WERI-Rb-1 (cell line): ENCODE data around the gene RB1.

Experiments used
- DNase-seq: peaks from one replicate; pipeline ENCODE4 v3.0.0-alpha.2; 2020
- H3K27ac ChIP-seq: fragments of 250-450 bp; sonication (Bioruptor Pico); 2 replicates; pipeline ENCODE4 v1.5.1; 2020; ENCODE audit warnings: mild to moderate bottlenecking, moderate library complexity
- H3K27me3 ChIP-seq: fragments of 250-450 bp; sonication (Bioruptor Pico); 2 replicates; pipeline ENCODE4 v1.5.1; 2021; ENCODE audit warnings: mild to moderate bottlenecking, low read depth, moderate library complexity; ENCODE audit not compliant: insufficient read depth, severe bottlenecking
- H3K36me3 ChIP-seq: fragments of 250-450 bp; sonication (Bioruptor Pico); 2 replicates; pipeline ENCODE4 v1.5.1; 2020; ENCODE audit warnings: mild to moderate bottlenecking, moderate library complexity
- H3K4me3 ChIP-seq: 2 replicates; pipeline ENCODE4 v1.5.1; 2011; ENCODE audit warnings: low read depth, mild to moderate bottlenecking, control low read depth, low read length
- H3K9me3 ChIP-seq: fragments of 250-450 bp; sonication (Bioruptor Pico); 2 replicates; pipeline ENCODE4 v1.5.1; 2021; ENCODE audit warnings: mild to moderate bottlenecking, moderate library complexity; ENCODE audit not compliant: severe bottlenecking
- TF ChIP-seq, protein P1 (sequence below): IDR thresholded peaks from 2 replicates; pipeline ENCODE4 v1.5.1; 2011; ENCODE audit warnings: low read depth, mild to moderate bottlenecking, control low read depth, inconsistent platforms, low read length

The RB1 gene

DNA sequence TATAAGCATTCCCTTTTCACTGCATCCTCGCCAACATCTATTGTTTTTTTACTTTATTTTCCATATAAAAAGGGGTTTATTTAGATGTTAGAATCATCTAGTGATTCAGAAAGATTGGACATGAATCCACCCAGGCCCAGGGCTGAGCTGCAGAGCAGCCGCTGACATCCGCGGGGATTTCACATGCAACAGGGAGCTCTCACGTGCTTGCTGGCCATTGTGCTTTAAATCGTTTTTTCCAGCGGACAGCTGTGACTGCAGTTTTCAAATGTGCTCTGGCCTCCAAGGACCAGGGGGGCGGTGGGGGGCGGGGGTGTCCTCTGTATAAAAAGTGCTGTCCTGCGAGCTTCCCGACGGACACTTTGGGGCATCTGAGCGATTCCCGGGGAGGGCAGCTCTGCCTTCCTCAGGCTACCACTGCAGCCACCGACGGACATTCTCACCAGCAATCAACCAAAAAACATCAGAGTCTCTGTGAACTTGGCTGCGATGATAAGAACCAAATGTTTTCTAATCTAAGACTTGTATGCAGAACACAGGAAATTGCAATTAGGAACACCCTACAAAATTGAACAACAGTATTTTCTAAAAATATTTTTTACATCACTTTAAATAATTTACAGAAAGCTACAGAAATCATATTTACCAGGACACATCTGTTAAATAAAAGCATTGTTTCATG, 12.6 kb downstream of the RB1 start:
- Histone ChIP-seq H3K36me3 (no peaks in the 10 kb centered on the region), H3K27me3 (no peaks in the 10 kb centered on the region), H3K9me3 (no peaks in the 10 kb centered on the region), H3K27ac (no peak overlapping the region), H3K4me3 (no peak overlapping the region)
- DNase-seq, result no peak
- TF ChIP-seq, protein P1, sequence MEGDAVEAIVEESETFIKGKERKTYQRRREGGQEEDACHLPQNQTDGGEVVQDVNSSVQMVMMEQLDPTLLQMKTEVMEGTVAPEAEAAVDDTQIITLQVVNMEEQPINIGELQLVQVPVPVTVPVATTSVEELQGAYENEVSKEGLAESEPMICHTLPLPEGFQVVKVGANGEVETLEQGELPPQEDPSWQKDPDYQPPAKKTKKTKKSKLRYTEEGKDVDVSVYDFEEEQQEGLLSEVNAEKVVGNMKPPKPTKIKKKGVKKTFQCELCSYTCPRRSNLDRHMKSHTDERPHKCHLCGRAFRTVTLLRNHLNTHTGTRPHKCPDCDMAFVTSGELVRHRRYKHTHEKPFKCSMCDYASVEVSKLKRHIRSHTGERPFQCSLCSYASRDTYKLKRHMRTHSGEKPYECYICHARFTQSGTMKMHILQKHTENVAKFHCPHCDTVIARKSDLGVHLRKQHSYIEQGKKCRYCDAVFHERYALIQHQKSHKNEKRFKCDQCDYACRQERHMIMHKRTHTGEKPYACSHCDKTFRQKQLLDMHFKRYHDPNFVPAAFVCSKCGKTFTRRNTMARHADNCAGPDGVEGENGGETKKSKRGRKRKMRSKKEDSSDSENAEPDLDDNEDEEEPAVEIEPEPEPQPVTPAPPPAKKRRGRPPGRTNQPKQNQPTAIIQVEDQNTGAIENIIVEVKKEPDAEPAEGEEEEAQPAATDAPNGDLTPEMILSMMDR, result no peak

DNA sequence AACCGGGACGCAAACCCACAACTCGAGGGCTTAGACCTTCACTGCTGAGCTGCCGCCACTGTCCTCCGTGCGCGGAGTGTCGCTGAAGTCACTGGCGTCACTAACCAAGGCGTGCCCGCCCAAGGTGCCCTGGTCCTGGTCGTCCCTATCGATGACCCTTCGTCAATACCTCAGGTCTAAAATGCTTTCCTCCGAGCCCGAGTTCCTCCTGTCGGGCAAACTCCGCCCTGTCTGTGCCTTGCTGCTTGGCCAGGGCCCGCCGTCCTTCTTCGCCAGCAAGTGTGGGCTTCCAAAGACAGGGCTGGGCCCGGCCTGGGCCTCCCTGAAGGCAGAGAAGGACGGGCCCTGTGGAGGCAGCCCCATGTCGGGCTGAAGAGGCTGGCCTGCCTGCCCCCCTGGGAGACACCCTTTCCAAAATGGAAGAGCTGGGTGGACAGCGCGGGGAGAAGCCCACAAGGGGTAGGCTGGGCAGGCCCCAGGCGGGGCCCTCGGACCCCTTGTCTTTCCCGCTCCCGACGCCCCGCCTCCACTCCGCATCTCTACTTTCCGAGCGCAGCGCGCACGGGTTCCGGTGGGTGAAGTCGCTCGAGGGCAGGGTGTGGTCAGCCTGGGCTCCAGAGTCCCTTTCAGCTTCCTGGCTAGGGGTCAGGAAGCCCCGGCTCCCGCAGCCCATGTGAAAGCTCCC, 13.4 kb downstream of the RB1 start:
- TF ChIP-seq, protein P1, result no peak
- no peak for DNase-seq
- H3K4me3 ChIP-seq, result no peak overlapping the region
- H3K27ac ChIP-seq, result no peak overlapping the region
- H3K9me3 ChIP-seq, result no peaks in the 10 kb centered on the region
- no peaks in the 10 kb centered on the region for H3K36me3 ChIP-seq
- no peaks in the 10 kb centered on the region for H3K27me3 ChIP-seq

DNA sequence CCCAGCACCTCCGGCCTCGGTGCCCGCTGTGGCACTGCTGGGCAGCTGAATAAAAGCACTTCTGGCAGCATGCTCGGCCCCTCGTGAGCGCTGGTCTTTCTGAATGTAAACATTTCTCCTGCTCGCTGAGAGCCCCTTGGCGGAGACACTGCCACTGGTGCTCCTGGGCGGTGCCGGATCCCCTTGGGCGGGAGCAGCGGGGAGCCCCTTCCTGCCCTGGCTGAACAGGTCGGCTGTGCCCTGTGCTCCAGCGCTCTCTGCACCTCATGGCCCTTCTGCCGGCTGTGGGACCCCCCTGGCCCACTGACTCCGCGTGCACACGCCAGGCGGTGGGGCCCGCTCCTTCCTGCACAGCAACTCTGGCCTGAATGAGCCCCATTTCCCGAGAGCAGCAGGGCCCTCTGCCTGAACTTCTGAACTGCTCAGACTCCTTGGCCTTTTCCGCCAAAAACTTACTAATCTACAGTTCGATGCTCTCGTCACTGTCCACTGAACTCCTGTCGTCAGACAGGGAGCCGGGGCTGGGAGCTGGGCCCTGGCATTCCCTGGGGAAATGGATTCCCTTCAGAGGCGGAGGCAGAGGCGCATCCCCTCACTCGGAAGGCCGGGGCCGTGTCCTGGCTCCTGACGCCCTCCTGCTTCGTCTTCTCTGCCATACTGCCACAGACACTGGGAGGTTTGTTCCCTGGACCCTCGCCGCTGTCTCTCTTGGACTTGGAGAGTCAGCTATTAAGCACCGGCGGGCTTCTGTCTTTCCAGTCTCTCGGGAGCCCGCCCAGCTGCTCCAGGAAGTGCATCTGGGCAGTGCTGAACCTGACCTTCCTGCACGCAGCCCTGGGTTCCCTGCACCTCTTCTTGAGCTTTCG, 14.2 kb downstream of the RB1 start:
- TF ChIP-seq, protein P1, result no peak

DNA sequence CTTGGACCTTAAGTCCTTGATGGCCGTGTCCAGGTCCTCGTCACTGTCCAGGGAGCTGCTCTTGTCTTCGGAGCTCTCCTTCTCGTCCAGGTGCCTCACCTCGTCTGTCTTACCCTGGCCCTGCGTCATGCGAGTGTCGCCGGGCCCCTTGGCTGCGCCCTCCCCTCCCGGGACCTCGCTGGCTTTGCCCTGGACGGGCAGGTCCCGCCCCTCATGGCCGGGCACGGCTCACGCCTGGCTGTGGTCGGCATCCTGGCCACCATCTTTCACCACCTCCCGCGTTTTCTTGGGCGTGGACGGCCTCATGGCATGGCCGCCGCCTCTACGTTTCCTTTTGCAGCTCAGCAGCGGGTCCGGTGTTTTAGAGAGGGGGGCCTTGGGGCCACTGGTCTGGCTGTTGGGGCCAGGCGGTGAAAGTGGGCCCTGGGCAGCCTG, 14.8 kb downstream of the RB1 start:
- Histone ChIP-seq H3K4me3 (no peak overlapping the region), H3K27ac (no peak overlapping the region), H3K9me3 (no peaks in the 10 kb centered on the region), H3K36me3 (no peaks in the 10 kb centered on the region), H3K27me3 (no peaks in the 10 kb centered on the region)
- TF ChIP-seq, protein P1, result no peak
- no peak for DNase-seq

More for the DNA sequence above, 14.2 kb downstream of the RB1 start:
- DNase-seq, result no peak
- H3K9me3 ChIP-seq, result no peaks in the 10 kb centered on the region
- H3K27me3 ChIP-seq, result no peaks in the 10 kb centered on the region
- H3K27ac ChIP-seq, result no peak overlapping the region
- H3K4me3 ChIP-seq, result no peak overlapping the region
- no peaks in the 10 kb centered on the region for H3K36me3 ChIP-seq

DNA sequence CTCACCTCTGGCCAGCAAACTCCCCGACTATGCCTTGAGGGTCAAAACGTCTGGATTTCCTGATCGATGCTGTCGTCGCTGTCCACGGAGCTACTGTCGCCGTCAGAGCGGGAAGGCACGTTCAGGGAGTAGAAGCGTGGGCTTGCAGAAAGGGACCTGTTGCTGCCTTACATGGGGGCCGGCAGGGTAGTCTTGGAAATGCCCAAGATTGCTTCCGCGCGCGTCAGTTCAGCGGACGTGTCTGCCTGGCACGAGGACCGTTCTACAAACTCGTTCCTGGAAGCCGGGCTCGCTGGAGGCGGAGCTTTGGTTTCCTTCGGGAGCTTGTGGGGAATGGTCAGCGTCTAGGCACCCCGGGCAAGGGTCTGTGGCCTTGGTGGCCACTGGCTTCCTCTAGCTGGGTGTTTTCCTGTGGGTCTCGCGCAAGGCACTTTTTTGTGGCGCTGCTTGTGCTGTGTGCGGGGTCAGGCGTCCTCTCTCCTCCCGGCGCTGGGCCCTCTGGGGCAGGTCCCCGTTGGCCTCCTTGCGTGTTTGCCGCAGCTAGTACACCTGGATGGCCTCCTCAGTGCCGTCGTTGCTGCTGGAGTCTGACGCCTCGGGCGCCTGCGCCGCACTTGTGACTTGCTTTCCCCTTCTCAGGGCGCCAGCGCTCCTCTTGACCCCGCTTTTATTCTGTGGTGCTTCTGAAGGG, 15.4 kb downstream of the RB1 start:
- no peaks in the 10 kb centered on the region for H3K36me3 ChIP-seq
- no peaks in the 10 kb centered on the region for H3K27me3 ChIP-seq
- no peak overlapping the region for H3K4me3 ChIP-seq
- no peaks in the 10 kb centered on the region for H3K9me3 ChIP-seq
- TF ChIP-seq, protein P1, result no peak
- DNase-seq, result no peak
- H3K27ac ChIP-seq, result no peak overlapping the region
